HG02938 (cell line): Measurements from ENCODE around the gene CASQ2.
A peak's percentile ranks its signal among the peaks of the same experiment; 100 is the strongest.
"Not testable (repeated sequence)": the region's sequence is repeated elsewhere in the genome, so short reads cannot be mapped to it uniquely, and the experiment has no call there.

Source experiments
- ATAC-seq: cut with Tn5 transposase; IDR thresholded peaks from one replicate; pipeline ENCODE4 v1.9.1; 2021; ENCODE audit warnings: mild to moderate bottlenecking, moderate library complexity; ENCODE audit not compliant: unreplicated experiment

Gene CASQ2

DNA sequence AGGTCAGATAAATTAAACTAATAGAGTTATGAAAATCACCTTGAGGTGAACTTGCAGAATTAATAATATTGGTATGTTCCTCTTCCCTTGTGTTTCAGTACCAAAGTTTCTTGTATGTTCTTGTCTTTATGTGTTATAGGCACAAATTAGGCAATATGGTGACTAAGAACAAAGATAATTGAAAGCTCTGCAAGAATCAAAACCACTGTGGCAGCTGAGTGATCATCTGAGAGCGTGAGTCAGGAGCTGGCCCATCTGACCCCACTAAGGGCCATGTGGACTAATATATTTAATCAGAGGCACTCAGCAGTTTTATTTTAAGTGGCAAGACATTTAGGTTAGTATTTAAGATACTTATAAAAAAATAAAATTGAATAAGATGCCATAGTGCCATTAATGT is 12.8 kb upstream of the CASQ2 start:
- no peak for ATAC-seq

GRCh38 chr1:115780655-115781054 is 12.1 kb upstream of the CASQ2 start:
- ATAC-seq = not testable (repeated sequence)

GRCh38 chr1:115779075-115779474 is 10.6 kb upstream of the CASQ2 start:
- ATAC-seq = not testable (repeated sequence)

DNA sequence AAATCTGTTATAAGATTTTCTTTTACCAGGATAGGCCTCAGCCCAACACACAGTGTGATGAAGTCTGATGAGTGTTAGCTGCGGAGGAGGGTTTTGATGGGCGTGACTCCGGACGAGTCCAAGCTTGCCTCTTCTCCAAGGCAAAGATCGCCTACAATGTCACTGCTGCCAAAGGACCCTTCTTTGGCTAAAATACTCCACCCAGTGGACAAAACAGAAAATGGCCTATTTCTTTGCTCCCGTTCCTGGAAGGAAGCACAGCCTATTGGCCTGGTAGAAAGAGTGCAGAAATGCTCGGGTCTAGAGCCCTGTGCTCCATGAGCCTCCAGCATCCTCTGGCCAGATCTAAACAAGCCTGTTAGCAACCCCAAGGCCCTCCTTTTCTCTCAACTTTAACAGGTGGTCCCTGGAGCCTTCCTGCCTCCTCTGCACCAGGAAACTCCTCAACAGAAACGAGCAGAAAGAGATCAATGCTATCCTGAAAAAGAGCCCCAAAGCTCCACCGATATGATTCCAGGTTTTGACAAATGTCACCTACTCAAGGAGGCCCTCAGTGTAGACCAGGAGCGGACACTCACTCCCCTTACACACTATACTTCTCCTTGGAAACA is 3.4 kb upstream of the CASQ2 start:
- ATAC-seq = peak; percentile 89

DNA sequence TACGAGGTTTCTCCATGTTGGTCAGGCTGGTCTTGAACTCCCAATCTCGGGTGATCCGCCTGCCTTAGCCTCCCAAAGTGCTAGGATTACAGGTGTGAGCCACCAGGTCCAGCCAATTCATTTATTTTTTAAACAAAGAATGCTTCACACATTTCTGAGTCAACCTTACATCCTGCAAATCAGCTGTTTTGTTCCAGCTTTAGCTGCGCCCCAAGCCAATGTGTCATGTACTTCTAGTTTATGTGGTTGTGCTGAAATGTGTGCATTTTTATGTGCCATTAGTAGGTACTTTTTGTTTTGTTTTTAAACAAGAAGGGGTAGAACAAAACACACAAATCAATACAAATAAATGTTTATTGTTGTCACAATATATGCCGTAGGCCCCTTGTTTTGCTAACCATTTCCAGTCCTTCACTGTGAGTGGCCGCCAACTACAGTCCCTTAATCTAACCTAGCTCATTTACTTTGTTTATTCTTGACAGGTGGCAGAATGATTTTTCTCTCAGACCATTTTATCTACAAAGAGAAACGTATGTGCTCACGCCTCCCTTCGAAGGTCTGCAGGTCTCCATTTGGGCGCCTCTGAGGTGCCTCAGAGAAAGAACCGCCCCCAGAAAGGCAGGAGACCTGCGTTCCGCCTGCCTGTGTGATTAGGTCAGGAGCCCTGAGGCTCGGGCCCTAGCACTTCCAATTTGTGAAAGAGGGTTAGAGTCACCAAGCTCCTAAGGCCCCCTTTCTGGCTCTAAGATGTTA is 2.8 kb upstream of the CASQ2 start:
- no peak for ATAC-seq

DNA sequence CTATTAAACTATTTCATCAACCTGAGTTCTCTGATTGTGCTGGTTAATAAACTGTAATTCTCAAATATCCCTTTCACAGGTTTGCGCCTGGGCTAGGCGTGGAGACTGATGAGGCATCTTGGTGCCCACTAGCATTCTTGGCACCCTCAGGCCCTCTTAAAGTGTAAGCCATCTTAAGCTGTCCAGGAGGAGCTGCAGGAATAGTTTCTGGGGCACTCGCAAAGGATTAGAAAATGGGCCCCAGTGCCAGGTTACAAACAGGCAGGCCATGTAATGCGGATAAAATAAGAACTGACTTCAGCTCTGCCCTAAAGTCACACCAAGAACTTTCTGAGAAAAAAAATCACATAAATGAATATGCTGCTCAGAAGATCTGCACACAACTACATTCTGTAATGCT is 1.1 kb downstream of the CASQ2 start:
- no peak for ATAC-seq

DNA sequence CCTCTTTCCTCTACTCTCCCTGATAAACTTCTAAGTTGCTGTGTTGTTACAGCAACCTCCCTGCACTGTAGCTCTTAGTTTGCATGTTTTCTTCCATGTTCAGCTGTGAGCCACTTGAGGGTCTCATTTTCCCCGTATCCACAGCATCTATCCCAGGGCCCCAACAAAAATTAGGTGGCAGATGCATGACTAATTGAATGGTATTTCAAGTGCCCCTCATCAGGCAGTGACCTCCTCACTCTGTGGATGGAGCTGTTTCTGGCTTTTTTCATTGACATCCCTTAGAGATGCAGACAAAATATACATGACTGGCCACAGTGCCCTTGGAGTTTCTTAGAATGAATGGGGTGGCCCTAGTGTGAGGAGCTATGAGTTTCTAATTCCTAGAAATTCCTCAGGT is 3.4 kb downstream of the CASQ2 start:
- ATAC-seq = no peak

GRCh38 chr1:115764541-115764940 is 4.0 kb downstream of the CASQ2 start:
- no peak for ATAC-seq

DNA sequence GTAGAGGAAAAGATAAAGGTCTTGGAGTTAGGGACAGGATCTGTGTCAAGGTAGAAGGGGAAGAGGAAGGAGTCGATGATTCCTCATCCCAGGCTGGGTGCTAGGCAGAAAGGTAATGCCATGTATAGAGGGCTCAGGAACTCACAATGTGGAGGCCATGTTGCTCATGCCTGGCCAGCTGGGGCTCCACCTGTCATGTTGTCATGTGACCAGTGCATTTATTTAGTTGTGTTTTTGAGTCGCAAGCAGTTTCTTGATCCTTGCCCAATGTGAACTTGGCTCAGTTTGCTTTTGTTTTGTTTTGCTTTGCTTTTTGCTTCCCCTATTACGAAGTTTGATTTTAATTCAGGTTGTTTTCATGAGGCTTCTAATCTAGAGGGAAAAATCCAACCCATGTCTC is 5.7 kb downstream of the CASQ2 start:
- ATAC-seq = no peak

GRCh38 chr1:115761601-115762302 is 6.8 kb downstream of the CASQ2 start:
- no peak for ATAC-seq

DNA sequence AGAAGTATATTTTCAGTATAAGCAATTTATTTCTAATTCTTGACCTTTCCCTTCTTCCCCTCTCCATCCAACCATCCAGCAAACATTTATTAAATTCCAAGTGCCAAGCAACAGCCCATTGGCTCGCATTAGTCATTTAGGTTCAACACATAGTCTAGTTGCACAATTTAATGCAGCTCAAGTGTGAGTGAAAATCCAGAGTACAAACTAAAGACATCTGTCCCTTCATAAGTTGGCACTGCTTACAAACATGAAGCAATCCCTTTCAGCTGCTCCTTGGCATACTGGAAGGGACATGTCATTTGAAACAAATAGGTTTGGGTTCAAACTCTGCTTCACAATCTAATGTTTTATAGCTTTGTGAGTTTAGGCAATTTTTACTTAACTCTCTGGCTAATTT is 10.7 kb downstream of the CASQ2 start:
- no peak for ATAC-seq

GRCh38 chr1:115757326-115757725 is 11.2 kb downstream of the CASQ2 start:
- ATAC-seq = no peak

GRCh38 chr1:115755456-115756370 is 12.8 kb downstream of the CASQ2 start:
- ATAC-seq = no peak

- no peak for ATAC-seq
These were observed 14.7 kb downstream of the CASQ2 start for GRCh38 chr1:115753830-115754229.

- ATAC-seq = no peak
These were observed 15.2 kb downstream of the CASQ2 start for GRCh38 chr1:115753361-115753760.

- no peak for ATAC-seq
These were observed 19.9 kb downstream of the CASQ2 start for GRCh38 chr1:115748401-115749150.

- no peak for ATAC-seq
These were observed 22.4 kb downstream of the CASQ2 start for GRCh38 chr1:115746021-115746690.

DNA sequence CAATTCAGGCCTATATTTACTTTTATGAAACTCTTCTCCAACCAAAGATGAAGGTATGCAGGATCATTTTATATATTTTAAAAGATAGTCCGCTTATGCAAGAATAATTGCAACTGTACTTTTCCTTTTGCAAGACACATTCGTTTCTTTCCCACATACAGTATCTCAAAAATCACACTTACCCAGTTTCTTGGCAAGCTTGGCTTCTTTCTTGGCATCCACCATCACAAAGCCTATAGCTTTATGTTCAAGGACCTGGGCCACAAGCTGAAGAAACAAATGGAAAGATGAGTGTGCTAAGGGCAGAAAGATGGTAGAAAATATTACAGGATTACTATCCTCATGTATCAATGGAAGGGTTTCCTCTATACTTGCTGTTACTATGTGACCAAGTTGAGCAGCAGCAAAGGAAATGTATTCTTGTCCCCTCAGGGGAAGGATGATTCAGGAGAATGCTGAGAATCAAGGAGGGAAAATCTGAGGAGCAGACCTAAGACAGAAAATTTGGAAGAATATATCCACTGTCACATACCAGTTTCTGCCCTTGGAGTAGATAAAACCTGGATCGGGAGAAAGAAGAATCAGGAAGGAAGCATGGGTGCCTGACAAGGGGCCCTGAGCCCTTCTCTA is 23.8 kb downstream of the CASQ2 start:
- no peak for ATAC-seq

DNA sequence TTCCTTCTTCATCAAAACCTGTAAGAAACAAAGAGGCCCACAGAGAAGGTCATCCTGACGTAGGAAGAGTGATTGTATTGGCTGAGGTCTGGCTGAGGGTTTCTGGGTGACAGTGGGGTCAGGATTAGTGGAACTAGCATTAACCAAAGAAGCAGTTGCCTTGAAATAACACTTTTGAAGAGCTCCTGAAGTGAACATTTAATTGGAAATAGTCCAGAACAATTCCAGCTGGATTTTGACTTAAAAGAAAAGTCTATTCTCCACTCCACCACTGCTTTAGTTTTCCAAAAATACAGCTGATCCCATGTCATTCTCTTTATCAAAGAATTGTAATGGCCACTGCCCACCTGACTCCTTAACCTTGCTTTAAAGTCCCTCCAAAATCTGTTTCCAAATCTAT is 27.7 kb downstream of the CASQ2 start:
- ATAC-seq = no peak
